Neural cell (in vitro differentiated cells): ENCODE measurements around the gene RFPL2. TPM values are rescaled to one million over a fixed set of nuclear protein-coding genes. Genes with fewer than 3 reads are reported as not detected.
"Not testable (repeated sequence)": the region's sequence is repeated elsewhere in the genome, so short reads cannot be mapped to it uniquely, and the experiment has no call there.

ENCODE experiments used
- H2AFZ ChIP-seq: fragments of 200-600, 300-800 bp; sonication (generic), shearing (Covaris generic); 2 replicates; pipeline ENCODE4 v1.6.0; 2014; ENCODE audit warnings: low read depth, mild to moderate bottlenecking, antibody characterized with exemption, low read length, moderate library complexity
- H3F3A ChIP-seq: fragments of 200-600 bp; shearing (Covaris generic); 2 replicates; pipeline ENCODE4 v1.6.1; 2016; ENCODE audit warnings: mild to moderate bottlenecking, moderate library complexity, mixed read lengths, antibody characterized with exemption, low read length; ENCODE audit not compliant: insufficient read depth, poor library complexity, severe bottlenecking
- H3K27ac ChIP-seq: fragments of 200-600, 300-800 bp; sonication (generic), shearing (Covaris generic); 2 replicates; pipeline ENCODE4 v1.5.1; 2014; ENCODE audit warnings: mild to moderate bottlenecking, low read length, moderate library complexity
- H3K27me3 ChIP-seq: fragments of 300-800, 200-600 bp; sonication (generic), shearing (Covaris generic); 2 replicates; pipeline ENCODE4 v1.6.0; 2014; ENCODE audit warnings: mild to moderate bottlenecking, low read depth, low read length, moderate library complexity; ENCODE audit not compliant: insufficient read depth
- H3K36me3 ChIP-seq: fragments of 300-800, 200-600 bp; sonication (generic), shearing (Covaris generic); 2 replicates; pipeline ENCODE4 v1.5.1; 2014; ENCODE audit warnings: mild to moderate bottlenecking, antibody characterized with exemption, low read length, moderate library complexity; ENCODE audit not compliant: insufficient read depth
- H3K4me2 ChIP-seq: fragments of 300-800, 200-600 bp; sonication (generic), shearing (Covaris generic); 2 replicates; pipeline ENCODE4 v1.6.0; 2014; ENCODE audit warnings: mild to moderate bottlenecking, low read length
- H3K4me3 ChIP-seq: fragments of 300-800, 200-600 bp; sonication (generic), shearing (Covaris generic); 2 replicates; pipeline ENCODE4 v1.5.1; 2014; ENCODE audit warnings: mild to moderate bottlenecking, low read length, moderate library complexity
- H3K79me2 ChIP-seq: fragments of 200-600 bp; shearing (Covaris generic); replicated peaks from 2 replicates; pipeline ENCODE4 v1.6.0; 2014; ENCODE audit warnings: mild to moderate bottlenecking, low read length, moderate library complexity; ENCODE audit not compliant: insufficient read depth
- H3K9ac ChIP-seq: fragments of 300-800, 200-600 bp; sonication (generic), shearing (Covaris generic); 2 replicates; pipeline ENCODE4 v1.6.1; 2016; ENCODE audit warnings: mild to moderate bottlenecking, low read length, mixed read lengths
- H3K9me2 ChIP-seq: fragments of 200-600 bp; shearing (Covaris generic); 2 replicates; pipeline ENCODE4 v1.6.1; 2016; ENCODE audit warnings: mild to moderate bottlenecking, low read length, mixed read lengths; ENCODE audit not compliant: insufficient read depth
- H3K9me3 ChIP-seq: fragments of 200-600, 300-800 bp; sonication (generic), shearing (Covaris generic); 2 replicates; pipeline ENCODE4 v1.6.1; 2016; ENCODE audit warnings: mild to moderate bottlenecking, mixed run types, low read length, moderate library complexity, mixed read lengths
- H4K20me1 ChIP-seq: fragments of 200-600 bp; shearing (Covaris generic); 2 replicates; pipeline ENCODE4 v1.6.1; 2016; ENCODE audit warnings: mild to moderate bottlenecking, mixed run types; ENCODE audit not compliant: insufficient read depth
- EP300 ChIP-seq: fragments of 450-650 bp; conservative IDR thresholded peaks from 2 replicates; pipeline ENCODE4 v1.6.1; 2014; ENCODE audit warnings: antibody characterized with exemption, mild to moderate bottlenecking, moderate library complexity; ENCODE audit not compliant: poor library complexity, severe bottlenecking
- EZH2 ChIP-seq: fragments of 200-600, 300-800 bp; shearing (Covaris generic), sonication (generic); IDR thresholded peaks from 2 replicates; pipeline ENCODE4 v1.6.1; 2014; ENCODE audit warnings: antibody characterized with exemption, low read length, borderline replicate concordance, mild to moderate bottlenecking; ENCODE audit not compliant: insufficient read depth, poor library complexity, severe bottlenecking
- POLR2AphosphoS5 ChIP-seq: IDR thresholded peaks from 2 replicates; pipeline ENCODE4 v1.6.1; 2012
- SMC3 ChIP-seq: fragments of 450-650 bp; conservative IDR thresholded peaks from 2 replicates; pipeline ENCODE4 v1.6.1; 2014; ENCODE audit warnings: antibody characterized with exemption, mild to moderate bottlenecking, moderate library complexity; ENCODE audit not compliant: poor library complexity
- TAF1 ChIP-seq: IDR thresholded peaks from 2 replicates; pipeline ENCODE4 v1.6.1; 2012; ENCODE audit warnings: low read depth
- polyA plus RNA-seq: library from polyadenylated mRNA; depleted of rRNA; stranded (reverse); fragments of >200 nt; gene quantifications from 2 replicates; pipeline ENCODE4 v1.2.3, GENCODE V29; 2014
- TF ChIP-seq, protein P1 (sequence below): fragments of 450-650 bp; IDR thresholded peaks from 2 replicates; pipeline ENCODE4 v1.5.1; 2014; ENCODE audit warnings: antibody characterized with exemption, mild to moderate bottlenecking, moderate library complexity; ENCODE audit not compliant: poor library complexity, severe bottlenecking
- TF ChIP-seq, protein P2 (sequence below): IDR thresholded peaks from 2 replicates; pipeline ENCODE4 v1.6.1; 2012; ENCODE audit warnings: borderline replicate concordance

RFPL2 gene
- polyA plus RNA-seq, 1 donor from 2014 or later = 9.7 TPM

GRCh38 chr22:32158712-32159533 is 46.0 kb downstream of the RFPL2 start, which contains the start of gene C22orf42:
TSS of gene C22orf42 (minus strand) at chr22:32159303. CDS start at chr22:32159215, 88 bp downstream.
- Histone ChIP-seq H3K9me3 (no peaks in the 10 kb centered on the region), H3K4me3 (peak within 1 kb of the TSS; percentile 59), H3K27me3 (no peaks in the 10 kb centered on the region), H3K9me2 (no peaks in the 10 kb centered on the region), H3K36me3 (no peaks in the 10 kb centered on the region), H3K9ac (peak within 1 kb of the TSS; percentile 56), H3K4me2 (peak within 1 kb of the TSS; percentile 2), H2AFZ (no peak within 1 kb of the TSS), H3K27ac (peak within 1 kb of the TSS; percentile 72), H3K79me2 (no peaks in the 10 kb centered on the region), H4K20me1 (no peaks in the 10 kb centered on the region), H3F3A (no peaks in the 10 kb centered on the region)
- TF ChIP-seq EP300 = peak; percentile 18
- TF ChIP-seq POLR2AphosphoS5 = peak; percentile 59
- TF ChIP-seq, protein P1, sequence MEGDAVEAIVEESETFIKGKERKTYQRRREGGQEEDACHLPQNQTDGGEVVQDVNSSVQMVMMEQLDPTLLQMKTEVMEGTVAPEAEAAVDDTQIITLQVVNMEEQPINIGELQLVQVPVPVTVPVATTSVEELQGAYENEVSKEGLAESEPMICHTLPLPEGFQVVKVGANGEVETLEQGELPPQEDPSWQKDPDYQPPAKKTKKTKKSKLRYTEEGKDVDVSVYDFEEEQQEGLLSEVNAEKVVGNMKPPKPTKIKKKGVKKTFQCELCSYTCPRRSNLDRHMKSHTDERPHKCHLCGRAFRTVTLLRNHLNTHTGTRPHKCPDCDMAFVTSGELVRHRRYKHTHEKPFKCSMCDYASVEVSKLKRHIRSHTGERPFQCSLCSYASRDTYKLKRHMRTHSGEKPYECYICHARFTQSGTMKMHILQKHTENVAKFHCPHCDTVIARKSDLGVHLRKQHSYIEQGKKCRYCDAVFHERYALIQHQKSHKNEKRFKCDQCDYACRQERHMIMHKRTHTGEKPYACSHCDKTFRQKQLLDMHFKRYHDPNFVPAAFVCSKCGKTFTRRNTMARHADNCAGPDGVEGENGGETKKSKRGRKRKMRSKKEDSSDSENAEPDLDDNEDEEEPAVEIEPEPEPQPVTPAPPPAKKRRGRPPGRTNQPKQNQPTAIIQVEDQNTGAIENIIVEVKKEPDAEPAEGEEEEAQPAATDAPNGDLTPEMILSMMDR = no peak
- TF ChIP-seq EZH2 = no peak
- TF ChIP-seq SMC3 = no peak
- TF ChIP-seq, protein P2, sequence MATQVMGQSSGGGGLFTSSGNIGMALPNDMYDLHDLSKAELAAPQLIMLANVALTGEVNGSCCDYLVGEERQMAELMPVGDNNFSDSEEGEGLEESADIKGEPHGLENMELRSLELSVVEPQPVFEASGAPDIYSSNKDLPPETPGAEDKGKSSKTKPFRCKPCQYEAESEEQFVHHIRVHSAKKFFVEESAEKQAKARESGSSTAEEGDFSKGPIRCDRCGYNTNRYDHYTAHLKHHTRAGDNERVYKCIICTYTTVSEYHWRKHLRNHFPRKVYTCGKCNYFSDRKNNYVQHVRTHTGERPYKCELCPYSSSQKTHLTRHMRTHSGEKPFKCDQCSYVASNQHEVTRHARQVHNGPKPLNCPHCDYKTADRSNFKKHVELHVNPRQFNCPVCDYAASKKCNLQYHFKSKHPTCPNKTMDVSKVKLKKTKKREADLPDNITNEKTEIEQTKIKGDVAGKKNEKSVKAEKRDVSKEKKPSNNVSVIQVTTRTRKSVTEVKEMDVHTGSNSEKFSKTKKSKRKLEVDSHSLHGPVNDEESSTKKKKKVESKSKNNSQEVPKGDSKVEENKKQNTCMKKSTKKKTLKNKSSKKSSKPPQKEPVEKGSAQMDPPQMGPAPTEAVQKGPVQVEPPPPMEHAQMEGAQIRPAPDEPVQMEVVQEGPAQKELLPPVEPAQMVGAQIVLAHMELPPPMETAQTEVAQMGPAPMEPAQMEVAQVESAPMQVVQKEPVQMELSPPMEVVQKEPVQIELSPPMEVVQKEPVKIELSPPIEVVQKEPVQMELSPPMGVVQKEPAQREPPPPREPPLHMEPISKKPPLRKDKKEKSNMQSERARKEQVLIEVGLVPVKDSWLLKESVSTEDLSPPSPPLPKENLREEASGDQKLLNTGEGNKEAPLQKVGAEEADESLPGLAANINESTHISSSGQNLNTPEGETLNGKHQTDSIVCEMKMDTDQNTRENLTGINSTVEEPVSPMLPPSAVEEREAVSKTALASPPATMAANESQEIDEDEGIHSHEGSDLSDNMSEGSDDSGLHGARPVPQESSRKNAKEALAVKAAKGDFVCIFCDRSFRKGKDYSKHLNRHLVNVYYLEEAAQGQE = no peak
- no peak for TF ChIP-seq TAF1

GRCh38 chr22:32157632-32158031 is 47.2 kb downstream of the RFPL2 start:
- H3K9me3 ChIP-seq, H3K4me2 ChIP-seq, H3K9me2 ChIP-seq, H3K79me2 ChIP-seq, H2AFZ ChIP-seq, H3F3A ChIP-seq, H3K27me3 ChIP-seq, H3K4me3 ChIP-seq, H4K20me1 ChIP-seq, H3K36me3 ChIP-seq, H3K27ac ChIP-seq, H3K9ac ChIP-seq: not testable (repeated sequence)

DNA sequence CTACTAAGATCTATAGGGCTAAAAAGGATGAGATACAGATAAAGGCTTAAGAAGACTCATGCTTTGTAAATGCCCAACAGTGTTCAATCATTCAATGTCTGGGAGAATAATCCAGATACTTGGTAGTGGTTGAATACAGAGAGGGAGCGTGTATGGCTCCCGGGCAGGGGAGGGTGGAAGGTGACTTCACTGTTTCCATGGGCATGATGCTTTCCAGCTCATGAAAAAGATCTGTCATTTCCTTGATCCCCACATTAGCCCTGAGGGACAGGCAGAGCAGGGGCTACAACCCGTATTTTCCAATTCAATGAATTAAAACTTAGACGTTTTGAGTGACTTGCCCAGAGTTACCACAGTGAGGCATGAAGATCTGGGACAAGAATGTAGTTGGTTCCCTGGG is 50.1 kb downstream of the RFPL2 start:
- not testable (repeated sequence) for H4K20me1 ChIP-seq, H3K36me3 ChIP-seq, H3F3A ChIP-seq, H3K9me2 ChIP-seq, H3K27me3 ChIP-seq, H3K4me3 ChIP-seq, H3K9me3 ChIP-seq, H3K79me2 ChIP-seq, H3K4me2 ChIP-seq, H2AFZ ChIP-seq, H3K27ac ChIP-seq, H3K9ac ChIP-seq

DNA sequence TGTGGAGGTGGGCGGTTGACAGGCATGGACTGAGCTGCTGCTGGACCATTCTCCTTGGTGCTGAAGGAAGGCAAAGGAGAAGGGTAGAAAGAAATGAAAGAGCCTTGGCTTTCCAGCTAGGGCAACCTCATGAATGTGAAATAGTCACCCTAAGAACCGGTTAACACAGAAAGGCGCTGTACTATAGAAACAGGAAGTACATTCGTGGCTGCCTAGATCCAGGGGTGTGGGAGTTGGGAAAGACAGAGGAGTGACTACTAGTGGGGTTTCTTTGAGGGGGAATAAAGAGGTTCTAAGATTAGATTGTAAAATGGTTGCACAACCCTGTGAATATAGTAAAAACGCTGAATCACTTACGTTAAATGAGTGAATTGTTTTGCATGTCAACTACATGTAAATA is 53.2 kb downstream of the RFPL2 start:
- not testable (repeated sequence) for H3K79me2 ChIP-seq, H3K9me2 ChIP-seq, H2AFZ ChIP-seq, H3K36me3 ChIP-seq, H4K20me1 ChIP-seq, H3K9me3 ChIP-seq, H3K9ac ChIP-seq, H3K4me2 ChIP-seq, H3F3A ChIP-seq, H3K4me3 ChIP-seq, H3K27ac ChIP-seq, H3K27me3 ChIP-seq

DNA sequence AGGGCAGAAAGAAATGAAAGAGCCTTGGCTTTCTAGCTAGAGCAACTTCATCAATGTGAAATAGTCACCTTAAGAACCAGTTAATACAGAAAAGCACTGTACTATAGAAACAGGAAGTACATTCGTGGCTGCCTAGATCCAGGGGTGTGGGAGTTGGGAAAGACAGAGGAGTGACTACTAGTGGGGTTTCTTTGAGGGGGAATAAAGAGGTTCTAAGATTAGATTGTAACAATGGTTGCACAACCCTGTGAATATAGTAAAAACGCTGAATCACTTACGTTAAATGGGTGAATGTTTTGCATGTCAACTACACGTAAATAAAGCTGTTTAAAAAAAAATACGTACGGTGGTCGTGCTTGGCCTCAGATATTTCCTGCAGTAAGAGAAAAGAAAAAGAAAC is 54.2 kb downstream of the RFPL2 start:
- not testable (repeated sequence) for H3K4me2 ChIP-seq, H3K4me3 ChIP-seq, H3K9ac ChIP-seq, H3K36me3 ChIP-seq, H3K9me3 ChIP-seq, H3K27me3 ChIP-seq, H3K79me2 ChIP-seq, H3F3A ChIP-seq, H4K20me1 ChIP-seq, H3K9me2 ChIP-seq, H2AFZ ChIP-seq, H3K27ac ChIP-seq
